ENCODE data around the gene RAB8A. TPM values are rescaled to one million over a fixed set of nuclear protein-coding genes. Genes with fewer than 3 reads are reported as not detected.
"Not testable (repeated sequence)": the region's sequence is repeated elsewhere in the genome, so short reads cannot be mapped to it uniquely, and the experiment has no call there.

RAB8A gene
- total RNA-seq, 1 experiment from 2014 or later: 102 TPM

GRCh38 chr19:16157601-16158000 is 45.9 kb downstream of the RAB8A start:
- Histone ChIP-seq H3K36me3 (no peaks in the 10 kb centered on the region), H3K27me3 (0 out of 2 replicates have a peak, but pooled peaks cover 3% of the 10 kb centered on the region), H3K4me3 (no peak overlapping the region), H3K27ac (no peak overlapping the region), H3K4me1 (peaks cover 6% of the 10 kb centered on the region; the same call in 1 of the 2 replicates), H3K9me3 (replicated peaks) (no peaks in the 10 kb centered on the region)
- DNase-seq: no peak

GRCh38 chr19:16159655-16160054 is 48.0 kb downstream of the RAB8A start:
- H3K27me3 ChIP-seq: 0 out of 2 replicates have a peak, but pooled peaks cover 3% of the 10 kb centered on the region
- H3K27ac ChIP-seq: no peak overlapping the region
- H3K9me3 ChIP-seq (replicated peaks): no peaks in the 10 kb centered on the region
- H3K36me3 ChIP-seq: no peaks in the 10 kb centered on the region
- peaks cover 5% of the 10 kb centered on the region; the same call in 1 of the 2 replicates for H3K4me1 ChIP-seq
- DNase-seq: no peak
- H3K4me3 ChIP-seq: no peak overlapping the region

GRCh38 chr19:16160445-16160942 is 48.8 kb downstream of the RAB8A start:
- DNase-seq: no peak
- H3K9me3 ChIP-seq (replicated peaks): no peaks in the 10 kb centered on the region
- no peaks in the 10 kb centered on the region for H3K36me3 ChIP-seq
- peaks cover 5% of the 10 kb centered on the region; the same call in 1 of the 2 replicates for H3K4me1 ChIP-seq
- H3K4me3 ChIP-seq: no peak overlapping the region
- H3K27ac ChIP-seq: no peak overlapping the region
- H3K27me3 ChIP-seq: no peaks in the 10 kb centered on the region

GRCh38 chr19:16160943-16161560 is 49.4 kb downstream of the RAB8A start:
- Histone ChIP-seq H3K4me1 (peaks cover 5% of the 10 kb centered on the region; the same call in 1 of the 2 replicates), H3K27me3 (no peaks in the 10 kb centered on the region), H3K27ac (no peak overlapping the region), H3K4me3 (no peak overlapping the region), H3K36me3 (no peaks in the 10 kb centered on the region), H3K9me3 (replicated peaks) (no peaks in the 10 kb centered on the region)
- DNase-seq: peak in 1 of 2 experiments; percentile 57

GRCh38 chr19:16161840-16162239 is 50.2 kb downstream of the RAB8A start:
- Histone ChIP-seq H3K27ac (no peak overlapping the region), H3K4me3 (no peak overlapping the region)
- peak in 1 of 2 experiments; percentile 37 for DNase-seq

GRCh38 chr19:16164222-16164890 is 52.7 kb downstream of the RAB8A start:
- Histone ChIP-seq H3K9me3 (replicated peaks) (0 out of 2 replicates have a peak, but pooled peaks cover 2% of the 10 kb centered on the region), H3K36me3 (no peaks in the 10 kb centered on the region), H3K4me3 (no peak overlapping the region), H3K4me1 (peaks cover 5% of the 10 kb centered on the region; the same call in 1 of the 2 replicates), H3K27me3 (no peaks in the 10 kb centered on the region), H3K27ac (no peak overlapping the region)
- no peak for DNase-seq

More at GRCh38 chr19:16161840-16162239, 50.2 kb downstream of the RAB8A start:
- Histone ChIP-seq H3K27me3 (no peaks in the 10 kb centered on the region), H3K36me3 (no peaks in the 10 kb centered on the region), H3K4me1 (peaks cover 5% of the 10 kb centered on the region; the same call in 1 of the 2 replicates), H3K9me3 (replicated peaks) (no peaks in the 10 kb centered on the region)

GRCh38 chr19:16166417-16166816 is 54.7 kb downstream of the RAB8A start:
- H3K27ac ChIP-seq: no peak overlapping the region
- H3K4me1 ChIP-seq: no peaks in the 10 kb centered on the region
- H3K27me3 ChIP-seq: no peaks in the 10 kb centered on the region
- H3K4me3 ChIP-seq: no peak overlapping the region
- DNase-seq: no peak
- H3K36me3 ChIP-seq: no peaks in the 10 kb centered on the region
- 0 out of 2 replicates have a peak, but pooled peaks cover 2% of the 10 kb centered on the region for H3K9me3 ChIP-seq (replicated peaks)

- 0 out of 2 replicates have a peak, but pooled peaks cover 2% of the 10 kb centered on the region for H3K9me3 ChIP-seq (replicated peaks)
- no peaks in the 10 kb centered on the region for H3K4me1 ChIP-seq
- no peaks in the 10 kb centered on the region for H3K36me3 ChIP-seq
- no peak overlapping the region for H3K4me3 ChIP-seq
- DNase-seq: no peak
- H3K27me3 ChIP-seq: no peaks in the 10 kb centered on the region
- H3K27ac ChIP-seq: no peak overlapping the region
These were observed 55.4 kb downstream of the RAB8A start for GRCh38 chr19:16167055-16167454.

GRCh38 chr19:16168465-16169081 is 56.9 kb downstream of the RAB8A start:
- peaks cover 2% of the 10 kb centered on the region; the same call in 1 of the 2 replicates for H3K27me3 ChIP-seq
- H3K4me3 ChIP-seq: no peak overlapping the region
- H3K36me3 ChIP-seq: no peaks in the 10 kb centered on the region
- no peaks in the 10 kb centered on the region for H3K4me1 ChIP-seq
- peak in 1 of 2 experiments; percentile 37 for DNase-seq
- no peak overlapping the region for H3K27ac ChIP-seq
- H3K9me3 ChIP-seq (replicated peaks): 0 out of 2 replicates have a peak, but pooled peaks cover 2% of the 10 kb centered on the region

GRCh38 chr19:16170134-16170533 is 58.4 kb downstream of the RAB8A start:
- Histone ChIP-seq H3K27ac (no peak overlapping the region), H3K36me3 (no peaks in the 10 kb centered on the region), H3K4me1 (no peaks in the 10 kb centered on the region), H3K4me3 (no peak overlapping the region), H3K27me3 (peaks cover 2% of the 10 kb centered on the region; the same call in 1 of the 2 replicates), H3K9me3 (replicated peaks) (0 out of 2 replicates have a peak, but pooled peaks cover 2% of the 10 kb centered on the region)
- DNase-seq: no peak

- Histone ChIP-seq H3K27ac (no peak overlapping the region), H3K36me3 (no peaks in the 10 kb centered on the region), H3K9me3 (replicated peaks) (no peaks in the 10 kb centered on the region; the same call in 1 of the 2 replicates), H3K4me3 (no peak overlapping the region), H3K4me1 (0 out of 2 replicates have a peak, but pooled peaks cover 3% of the 10 kb centered on the region), H3K27me3 (peaks cover 2% of the 10 kb centered on the region; the same call in 1 of the 2 replicates)
- no peak for DNase-seq
These were observed 64.3 kb downstream of the RAB8A start for GRCh38 chr19:16175954-16176353.

- H3K9me3 ChIP-seq (replicated peaks); H3K36me3 ChIP-seq; H3K27ac ChIP-seq; H3K27me3 ChIP-seq; H3K4me3 ChIP-seq; DNase-seq; H3K4me1 ChIP-seq: not testable (repeated sequence)
These were observed 67.2 kb downstream of the RAB8A start for GRCh38 chr19:16178866-16179265.

GRCh38 chr19:16180611-16181010 is 68.9 kb downstream of the RAB8A start:
- peak; percentile 59 to 65 for DNase-seq

More at GRCh38 chr19:16180611-16181010, 68.9 kb downstream of the RAB8A start:
- H3K36me3 ChIP-seq: no peaks in the 10 kb centered on the region
- H3K4me1 ChIP-seq: 0 out of 2 replicates have a peak, but pooled peaks cover 3% of the 10 kb centered on the region
- no peaks in the 10 kb centered on the region; the same call in 1 of the 2 replicates for H3K9me3 ChIP-seq (replicated peaks)
- no peak overlapping the region; the same call in 1 of the 2 replicates for H3K27ac ChIP-seq
- no peaks in the 10 kb centered on the region for H3K27me3 ChIP-seq
- no peak overlapping the region for H3K4me3 ChIP-seq

All from SJCRH30 (cell line).